MM.1S (cell line): Measurements from ENCODE around the gene FBXO44.

Experiments used
- DNase-seq: peaks from one replicate; pipeline ENCODE4 v3.0.0-alpha.2; 2015
- H2AFZ ChIP-seq: fragments of 300-600 bp; sonication (generic); 2 replicates; pipeline ENCODE4 v1.6.0; 2016; ENCODE audit warnings: antibody characterized with exemption, low read length
- H3F3A ChIP-seq: fragments of 300-600 bp; sonication (generic); 2 replicates; pipeline ENCODE4 v1.6.1; 2016; ENCODE audit warnings: mild to moderate bottlenecking, antibody characterized with exemption, low read length, moderate library complexity, mixed read lengths; ENCODE audit not compliant: insufficient read depth
- H3K27ac ChIP-seq: fragments of 300-600 bp; sonication (generic); 2 replicates; pipeline ENCODE4 v1.5.1; 2016; ENCODE audit warnings: mild to moderate bottlenecking, low read length
- H3K27me3 ChIP-seq: fragments of 300-600 bp; sonication (generic); replicated peaks from 2 replicates; pipeline ENCODE4 v1.6.0; 2016; ENCODE audit warnings: low read length; ENCODE audit not compliant: insufficient read depth
- H3K36me3 ChIP-seq: fragments of 300-600 bp; sonication (generic); replicated peaks from 2 replicates; pipeline ENCODE4 v1.6.1; 2016; ENCODE audit warnings: mild to moderate bottlenecking, low read length, mixed read lengths; ENCODE audit not compliant: insufficient read depth
- H3K4me1 ChIP-seq: fragments of 300-600 bp; sonication (generic); 2 replicates; pipeline ENCODE4 v1.6.1; 2016; ENCODE audit warnings: low read length, mixed read lengths
- H3K4me2 ChIP-seq: fragments of 300-600 bp; sonication (generic); 2 replicates; pipeline ENCODE4 v1.6.0; 2016; ENCODE audit warnings: low read depth, low read length
- H3K4me3 ChIP-seq: fragments of 300-600 bp; sonication (generic); 2 replicates; pipeline ENCODE4 v1.5.1; 2016; ENCODE audit warnings: low read length, mixed read lengths
- H3K79me2 ChIP-seq: fragments of 300-600 bp; sonication (generic); 2 replicates; pipeline ENCODE4 v1.6.1; 2016; ENCODE audit warnings: mixed run types, low read length, mixed read lengths
- H3K9ac ChIP-seq: fragments of 300-600 bp; sonication (generic); 2 replicates; pipeline ENCODE4 v1.6.1; 2016; ENCODE audit warnings: low read length, mixed read lengths
- H3K9me2 ChIP-seq: fragments of 300-600 bp; sonication (generic); replicated peaks from 2 replicates; pipeline ENCODE4 v1.6.1; 2016; ENCODE audit warnings: mild to moderate bottlenecking, low read length, mixed read lengths; ENCODE audit not compliant: insufficient read depth
- H3K9me3 ChIP-seq: fragments of 300-600 bp; sonication (generic); replicated peaks from 2 replicates; pipeline ENCODE4 v1.6.1; 2016; ENCODE audit warnings: mild to moderate bottlenecking, low read length, mixed read lengths; ENCODE audit not compliant: insufficient read depth
- H4K20me1 ChIP-seq: fragments of 300-600 bp; sonication (generic); 2 replicates; pipeline ENCODE4 v1.6.1; 2016; ENCODE audit warnings: mild to moderate bottlenecking, low read length, moderate library complexity, mixed read lengths; ENCODE audit not compliant: insufficient read depth
- CTCF ChIP-seq: fragments of 300-600 bp; sonication (generic); IDR thresholded peaks from 2 replicates; pipeline ENCODE4 v1.5.1; 2016; ENCODE audit warnings: antibody characterized with exemption, low read length, mixed read lengths
- EZH2 ChIP-seq: fragments of 300-600 bp; sonication (generic); optimal IDR thresholded peaks from 2 replicates; pipeline ENCODE3; 2017; ENCODE audit warnings: low read depth, mild to moderate bottlenecking, antibody characterized with exemption, low read length, mixed read lengths
- EZH2phosphoT487 ChIP-seq: fragments of 300-600 bp; sonication (generic); IDR thresholded peaks from 2 replicates; pipeline ENCODE4 v1.6.1; 2018; ENCODE audit warnings: antibody characterized with exemption, low read length

The FBXO44 gene

GRCh38 chr1:11682799-11683198, 28.1 kb downstream of the FBXO44 start:
- Histone ChIP-seq H3K27ac (no peak overlapping the region), H3K4me3 (no peak overlapping the region), H3K79me2 (peaks cover 7% of the 10 kb centered on the region), H3K4me1 (no peaks in the 10 kb centered on the region), H3K4me2 (no peak overlapping the region), H3K27me3 (peaks cover 21% of the 10 kb centered on the region), H3F3A (peaks cover 9% of the 10 kb centered on the region), H3K9me3 (no peaks in the 10 kb centered on the region), H2AFZ (no peak overlapping the region), H3K36me3 (no peaks in the 10 kb centered on the region), H4K20me1 (no peaks in the 10 kb centered on the region), H3K9me2 (no peaks in the 10 kb centered on the region), H3K9ac (no peak overlapping the region)
- no peak for DNase-seq
- TF ChIP-seq CTCF (no peak), EZH2phosphoT487 (no peak), EZH2 (no peak)

GRCh38 chr1:11684070-11684469, 29.4 kb downstream of the FBXO44 start:
- no peak overlapping the region for H3K4me3 ChIP-seq
- no peak overlapping the region for H3K9ac ChIP-seq
- no peak overlapping the region for H2AFZ ChIP-seq
- no peaks in the 10 kb centered on the region for H3K9me3 ChIP-seq
- H3K27me3 ChIP-seq = peaks cover 30% of the 10 kb centered on the region
- H4K20me1 ChIP-seq = no peaks in the 10 kb centered on the region
- no peaks in the 10 kb centered on the region for H3K4me1 ChIP-seq
- no peaks in the 10 kb centered on the region for H3K36me3 ChIP-seq
- peaks cover 7% of the 10 kb centered on the region for H3K79me2 ChIP-seq
- DNase-seq = no peak
- no peak overlapping the region for H3K27ac ChIP-seq
- no peak overlapping the region for H3K4me2 ChIP-seq
- peaks cover 9% of the 10 kb centered on the region for H3F3A ChIP-seq
- TF ChIP-seq EZH2phosphoT487 = no peak
- TF ChIP-seq EZH2 = no peak
- TF ChIP-seq CTCF = no peak
- no peaks in the 10 kb centered on the region for H3K9me2 ChIP-seq

- Histone ChIP-seq H3K79me2 (peaks cover 5% of the 10 kb centered on the region), H2AFZ (no peak overlapping the region), H3K9me3 (no peaks in the 10 kb centered on the region), H3K9me2 (no peaks in the 10 kb centered on the region), H3K27ac (no peak overlapping the region), H3K27me3 (peaks cover 40% of the 10 kb centered on the region), H3K4me2 (no peak overlapping the region), H3K4me3 (no peak overlapping the region), H3K36me3 (no peaks in the 10 kb centered on the region), H3K4me1 (no peaks in the 10 kb centered on the region), H4K20me1 (no peaks in the 10 kb centered on the region), H3F3A (peaks cover 9% of the 10 kb centered on the region), H3K9ac (no peak overlapping the region)
- TF ChIP-seq EZH2 (no peak), EZH2phosphoT487 (no peak), CTCF (no peak)
- DNase-seq = no peak
These were observed 30.6 kb downstream of the FBXO44 start for GRCh38 chr1:11685210-11685752.
